ENCODE results near the gene CADPS. TPM values are rescaled to one million over a fixed set of nuclear protein-coding genes. Genes with fewer than 3 reads are reported as not detected.

CADPS gene
- total RNA-seq, 1 experiment from 2014 or later, result not detected

- Histone ChIP-seq H3K79me2 (ENCODE audit: low read length) (no peaks in the 10 kb centered on the region), H3K9me2 (replicated peaks; ENCODE audit: low read length) (no peaks in the 10 kb centered on the region), H3K27me3 (ENCODE audit: low read length) (no peaks in the 10 kb centered on the region), H3K4me1 (ENCODE audit: insufficient read depth, low read length) (no peaks in the 10 kb centered on the region), H3F3A (ENCODE audit: low read length, unreplicated experiment) (no peaks in the 10 kb centered on the region), H3K27ac (ENCODE audit: low read length) (no peak overlapping the region), H2AFZ (ENCODE audit: low read length) (no peak overlapping the region), H4K20me1 (ENCODE audit: low read length) (no peaks in the 10 kb centered on the region), H3K36me3 (ENCODE audit: low read depth, low read length) (no peaks in the 10 kb centered on the region), H3K9ac (ENCODE audit: low read length) (no peak overlapping the region), H3K4me3 (ENCODE audit: low read length) (no peak overlapping the region), H3K9me3 (ENCODE audit: low read length) (0 out of 2 replicates have a peak, but pooled peaks cover 13% of the 10 kb centered on the region), H3K4me2 (ENCODE audit: low read length) (no peak overlapping the region)
- no peak for TF ChIP-seq CTCF (conservative IDR thresholded peaks at IDR 0.05; ENCODE audit: low read depth, low read length)
- TF ChIP-seq EZH2 (IDR thresholded peaks at IDR 0.05; ENCODE audit: low read length, unreplicated experiment), result no peak
- no peak for TF ChIP-seq EZH2phosphoT487 (IDR thresholded peaks at IDR 0.05; ENCODE audit: borderline replicate concordance, low read length)
- POLR2A ChIA-PET (ENCODE audit: unreplicated experiment), result no interaction called here
- intact Hi-C loops (cut with micrococcal nuclease), result no loop called here
- no TSS peak for BruUV-seq (replicated peaks)
- DNase-seq (no peak), ATAC-seq (no peak)
- CTCF ChIA-PET, result no interaction called here
These were observed 42.7 kb downstream of the CADPS start for GRCh38 chr3:62832553-62832952.

GRCh38 chr3:62830727-62831322 is 44.4 kb downstream of the CADPS start:
- H2AFZ ChIP-seq (ENCODE audit: low read length), result no peak overlapping the region
- no peaks in the 10 kb centered on the region for H3K9me2 ChIP-seq (replicated peaks; ENCODE audit: low read length)
- H3K4me2 ChIP-seq (ENCODE audit: low read length), result no peak overlapping the region
- no peak for TF ChIP-seq EZH2phosphoT487 (IDR thresholded peaks at IDR 0.05; ENCODE audit: borderline replicate concordance, low read length)
- no peak for TF ChIP-seq EZH2 (IDR thresholded peaks at IDR 0.05; ENCODE audit: low read length, unreplicated experiment)
- TF ChIP-seq CTCF (conservative IDR thresholded peaks at IDR 0.05; ENCODE audit: low read depth, low read length), result no peak
- no peak overlapping the region for H3K27ac ChIP-seq (ENCODE audit: low read length)
- H3K36me3 ChIP-seq (ENCODE audit: low read depth, low read length), result no peaks in the 10 kb centered on the region
- CTCF ChIA-PET, result no interaction called here
- no peaks in the 10 kb centered on the region for H3K79me2 ChIP-seq (ENCODE audit: low read length)
- H3K9ac ChIP-seq (ENCODE audit: low read length), result no peak overlapping the region
- no peak overlapping the region for H3K4me3 ChIP-seq (ENCODE audit: low read length)
- H3F3A ChIP-seq (ENCODE audit: low read length, unreplicated experiment), result no peaks in the 10 kb centered on the region
- H4K20me1 ChIP-seq (ENCODE audit: low read length), result no peaks in the 10 kb centered on the region
- ATAC-seq, result no peak
- no peak for DNase-seq
- POLR2A ChIA-PET (ENCODE audit: unreplicated experiment), result no interaction called here
- no TSS peak for BruUV-seq (replicated peaks)
- H3K9me3 ChIP-seq (ENCODE audit: low read length), result 0 out of 2 replicates have a peak, but pooled peaks cover 12% of the 10 kb centered on the region
- intact Hi-C loops (cut with micrococcal nuclease), result no loop called here
- H3K4me1 ChIP-seq (ENCODE audit: insufficient read depth, low read length), result no peaks in the 10 kb centered on the region
- H3K27me3 ChIP-seq (ENCODE audit: low read length), result no peaks in the 10 kb centered on the region

- no peak overlapping the region for H3K9ac ChIP-seq (ENCODE audit: low read length)
- CTCF ChIA-PET, result no interaction called here
These were observed 47.7 kb downstream of the CADPS start for GRCh38 chr3:62827550-62827949.

More at GRCh38 chr3:62827550-62827949, 47.7 kb downstream of the CADPS start:
- intact Hi-C loops (cut with micrococcal nuclease), result no loop called here
- BruUV-seq (replicated peaks), result no TSS peak
- H3K27me3 ChIP-seq (ENCODE audit: low read length), result no peaks in the 10 kb centered on the region
- TF ChIP-seq EZH2phosphoT487 (IDR thresholded peaks at IDR 0.05; ENCODE audit: borderline replicate concordance, low read length) (no peak), CTCF (conservative IDR thresholded peaks at IDR 0.05; ENCODE audit: low read depth, low read length) (no peak), EZH2 (IDR thresholded peaks at IDR 0.05; ENCODE audit: low read length, unreplicated experiment) (no peak)
- no peak overlapping the region for H2AFZ ChIP-seq (ENCODE audit: low read length)
- POLR2A ChIA-PET (ENCODE audit: unreplicated experiment), result no interaction called here
- no peaks in the 10 kb centered on the region for H3K36me3 ChIP-seq (ENCODE audit: low read depth, low read length)
- no peaks in the 10 kb centered on the region for H4K20me1 ChIP-seq (ENCODE audit: low read length)
- H3K79me2 ChIP-seq (ENCODE audit: low read length), result no peaks in the 10 kb centered on the region
- DNase-seq (no peak), ATAC-seq (no peak)
- no peaks in the 10 kb centered on the region for H3K4me1 ChIP-seq (ENCODE audit: insufficient read depth, low read length)
- no peak overlapping the region for H3K4me3 ChIP-seq (ENCODE audit: low read length)
- no peaks in the 10 kb centered on the region for H3F3A ChIP-seq (ENCODE audit: low read length, unreplicated experiment)
- no peaks in the 10 kb centered on the region for H3K9me2 ChIP-seq (replicated peaks; ENCODE audit: low read length)
- H3K27ac ChIP-seq (ENCODE audit: low read length), result no peak overlapping the region
- 0 out of 2 replicates have a peak, but pooled peaks cover 12% of the 10 kb centered on the region for H3K9me3 ChIP-seq (ENCODE audit: low read length)
- no peak overlapping the region for H3K4me2 ChIP-seq (ENCODE audit: low read length)
